Type B pancreatic cell (in vitro differentiated cells): Measurements from ENCODE around the gene FRRS1. TPM values are rescaled to one million over a fixed set of nuclear protein-coding genes. Genes with fewer than 3 reads are reported as not detected.

Experiments used
- DNase-seq: peaks from one replicate; pipeline ENCODE4 v3.0.0; 2021; ENCODE audit warnings: mixed read lengths; ENCODE audit not compliant: unreplicated experiment; ENCODE audit errors: extremely low spot score
- H3K27ac Mint-ChIP-seq: 2 replicates; pipeline ENCODE4 v1.8.0; 2021; ENCODE audit warnings: mild to moderate bottlenecking, mixed read lengths
- H3K27me3 Mint-ChIP-seq: 2 replicates; pipeline ENCODE4 v1.8.0; 2021; ENCODE audit warnings: mixed read lengths
- H3K36me3 Mint-ChIP-seq: 2 replicates; pipeline ENCODE4 v1.8.0; 2021; ENCODE audit warnings: mixed read lengths
- H3K4me1 Mint-ChIP-seq: one replicate; pipeline ENCODE4 v1.8.0; 2021; ENCODE audit warnings: mixed read lengths; ENCODE audit not compliant: unreplicated experiment
- H3K4me3 Mint-ChIP-seq: 2 replicates; pipeline ENCODE4 v1.8.0; 2021; ENCODE audit warnings: mild to moderate bottlenecking, mixed read lengths
- H3K9me3 Mint-ChIP-seq: 2 replicates; pipeline ENCODE4 v1.8.0; 2021; ENCODE audit warnings: mixed read lengths
- CTCF ChIP-seq: fragments of 200-600 bp; sonication (generic); conservative IDR thresholded peaks from 2 replicates; pipeline ENCODE4 v1.5.0; 2021; ENCODE audit warnings: antibody characterized with exemption, mild to moderate bottlenecking
- total RNA-seq: library from RNA; stranded (reverse); gene quantifications from 2 replicates; pipeline ENCODE4 v1.2.1, GENCODE V29; 2021; ENCODE audit warnings: low replicate concordance

Gene FRRS1
- total RNA-seq, 1 donor from 2014 or later: 6.4 TPM

GRCh38 chr1:99784809-99785255 lies 18.4 kb upstream of the FRRS1 start:
- Mint-ChIP-seq H3K9me3 (no peaks in the 10 kb centered on the region), H3K27me3 (no peaks in the 10 kb centered on the region), H3K36me3 (peaks cover 3% of the 10 kb centered on the region), H3K27ac (no peak overlapping the region), H3K4me3 (no peak overlapping the region), H3K4me1 (no peaks in the 10 kb centered on the region)
- no peak for DNase-seq
- TF ChIP-seq CTCF: no peak

- Mint-ChIP-seq H3K27me3 (no peaks in the 10 kb centered on the region), H3K4me1 (no peaks in the 10 kb centered on the region), H3K4me3 (no peak overlapping the region), H3K27ac (no peak overlapping the region), H3K36me3 (peaks cover 3% of the 10 kb centered on the region), H3K9me3 (no peaks in the 10 kb centered on the region)
- TF ChIP-seq CTCF: no peak
- no peak for DNase-seq
Measured at GRCh38 chr1:99784143-99784542, 17.7 kb upstream of the FRRS1 start.

- Mint-ChIP-seq H3K4me3 (no peak overlapping the region), H3K9me3 (no peaks in the 10 kb centered on the region), H3K4me1 (no peaks in the 10 kb centered on the region), H3K36me3 (no peaks in the 10 kb centered on the region), H3K27me3 (no peaks in the 10 kb centered on the region), H3K27ac (no peak overlapping the region)
- no peak for DNase-seq
- no peak for TF ChIP-seq CTCF
Measured at GRCh38 chr1:99782920-99783319, 16.5 kb upstream of the FRRS1 start.

- no peaks in the 10 kb centered on the region for H3K9me3 Mint-ChIP-seq
- H3K27me3 Mint-ChIP-seq: no peaks in the 10 kb centered on the region
- H3K36me3 Mint-ChIP-seq: no peaks in the 10 kb centered on the region
- no peak for DNase-seq
- no peaks in the 10 kb centered on the region for H3K4me1 Mint-ChIP-seq
- no peak overlapping the region for H3K4me3 Mint-ChIP-seq
- TF ChIP-seq CTCF: no peak
- H3K27ac Mint-ChIP-seq: no peak overlapping the region
Measured at GRCh38 chr1:99782397-99782796, 16.0 kb upstream of the FRRS1 start.

GRCh38 chr1:99781798-99782197 lies 15.4 kb upstream of the FRRS1 start:
- Mint-ChIP-seq H3K4me3 (no peak overlapping the region), H3K27me3 (no peaks in the 10 kb centered on the region), H3K36me3 (no peaks in the 10 kb centered on the region), H3K4me1 (no peaks in the 10 kb centered on the region), H3K27ac (no peak overlapping the region), H3K9me3 (no peaks in the 10 kb centered on the region)
- no peak for TF ChIP-seq CTCF
- no peak for DNase-seq

- no peak for DNase-seq
- no peak overlapping the region for H3K4me3 Mint-ChIP-seq
- H3K36me3 Mint-ChIP-seq: no peaks in the 10 kb centered on the region
- TF ChIP-seq CTCF: no peak
- no peaks in the 10 kb centered on the region for H3K9me3 Mint-ChIP-seq
- H3K4me1 Mint-ChIP-seq: no peaks in the 10 kb centered on the region
- no peak overlapping the region for H3K27ac Mint-ChIP-seq
- H3K27me3 Mint-ChIP-seq: no peaks in the 10 kb centered on the region
Measured at GRCh38 chr1:99777752-99778151, 11.3 kb upstream of the FRRS1 start.
